T-helper 2 cell treated with Interferon-gamma antibody and Interleukin-4, amounts not matched to agents 100 ng/mL and 5 ng/mL, for 36 hours (primary cell): ENCODE measurements around the gene ZNF140. TPM values are rescaled to one million over a fixed set of nuclear protein-coding genes. Genes with fewer than 3 reads are reported as not detected.

Experiments used
- intact Hi-C: fragments of 100-400 bp; cut with micrococcal nuclease; formaldehyde crosslinking; loops from one replicate; pipeline ENCODE4 v1.15.1; 2023
- total RNA-seq: library from RNA; stranded (reverse); gene quantifications from 2 replicates; pipeline ENCODE4 v1.2.3, GENCODE V29; 2022

ZNF140 gene
- total RNA-seq: 13.6 and 14.9 TPM in 2 replicates

DNA sequence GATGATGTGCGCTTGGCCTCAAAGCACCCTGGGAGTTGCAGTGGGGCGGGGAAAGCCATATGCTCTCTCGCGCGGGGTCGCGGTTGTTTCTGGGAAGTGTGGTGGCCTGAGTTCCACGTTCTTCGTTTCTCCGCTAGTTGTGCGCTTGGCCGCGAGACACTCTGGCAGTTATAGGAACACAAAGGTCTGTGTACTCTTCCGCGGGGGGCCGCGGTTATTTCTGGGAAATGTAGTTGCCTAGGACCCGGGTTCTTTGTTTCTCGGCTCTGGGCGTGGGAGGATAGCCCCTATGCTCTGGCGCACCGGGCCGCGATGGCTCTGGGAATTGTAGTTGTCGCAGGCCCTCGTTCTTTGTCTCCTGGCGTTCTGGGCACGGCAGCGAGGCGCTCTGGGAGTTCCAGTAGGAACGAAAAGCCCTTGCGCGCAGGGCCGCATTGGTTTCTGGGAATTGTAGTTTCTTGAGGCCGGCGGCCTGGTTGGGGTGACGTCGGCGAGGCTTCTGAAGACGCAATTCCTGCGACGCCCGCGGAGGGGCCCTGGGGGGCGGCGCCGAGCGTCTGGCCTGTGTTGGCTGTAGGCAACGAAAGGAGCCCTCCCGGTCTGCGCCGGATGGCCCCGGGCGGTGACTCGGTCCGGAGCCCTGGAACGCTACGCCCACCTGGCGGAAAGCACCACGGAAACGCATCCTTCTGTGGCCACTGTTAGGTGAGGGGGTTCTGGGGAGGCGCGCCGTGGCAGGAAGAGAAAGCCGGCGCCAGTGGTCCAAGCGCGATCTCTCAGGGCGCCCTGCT, at the start of gene ZNF140:
Gene ZNF140, plus strand, starts transcription at position 556 of the 791 bp plus-strand sequence. CDS start 398 bp downstream, outside the sequence.
- intact Hi-C loops: loop anchor here (1.0 to 5.0 kb wide), 8 partner anchors 50 to 393 kb away; partner anchors contain the start of genes CHFR, PGAM5, POLE and PXMP2

DNA sequence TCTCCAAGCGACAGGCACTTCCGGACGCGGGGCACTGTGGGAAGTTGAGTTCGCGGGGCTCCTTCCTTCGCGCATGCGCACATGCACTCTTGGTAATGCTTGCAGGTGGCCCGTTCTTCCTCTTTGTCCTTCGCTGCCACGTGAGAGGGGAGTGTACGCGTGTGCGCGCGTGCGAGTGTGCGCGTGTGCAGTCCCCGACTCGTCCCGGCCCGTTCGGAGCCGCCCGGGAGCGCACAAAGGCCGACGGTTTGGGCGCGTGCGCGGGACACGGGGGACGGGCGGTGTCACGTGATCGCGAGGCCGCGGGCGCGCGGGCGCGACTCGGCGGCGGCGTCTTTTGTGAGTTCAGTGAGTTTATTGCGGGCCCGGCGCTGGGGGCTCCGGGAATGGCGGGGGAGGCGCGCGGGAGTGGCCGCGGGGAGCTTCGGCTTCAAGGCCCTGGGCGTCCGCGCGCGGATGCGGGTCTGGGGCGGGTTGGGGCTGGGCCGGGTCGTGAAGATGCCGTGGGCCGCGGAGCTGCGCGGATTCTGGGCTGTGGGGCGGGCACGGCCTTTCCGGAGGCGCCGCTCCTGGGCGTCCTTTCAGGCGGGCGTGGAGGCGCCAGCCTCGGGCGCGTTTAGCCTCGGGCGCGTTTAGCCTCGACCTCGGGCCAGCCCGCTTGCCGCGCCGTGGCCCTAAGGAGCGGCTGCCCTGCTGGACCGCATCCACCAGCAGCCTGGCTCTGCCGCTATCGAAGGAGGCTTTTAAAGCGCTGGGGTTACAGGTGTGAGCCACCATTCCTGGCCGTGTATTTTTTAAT, 43.3 kb upstream of the ZNF140 start, which contains the start of gene ZNF84:
Gene ZNF84, plus strand, starts transcription at position 303 of the 799 bp plus-strand sequence. CDS start 3,959 bp downstream, outside the sequence.
- intact Hi-C loops: loop anchor here (1.0 kb wide), 6 partner anchors 51 to 150 kb away; partner anchors contain the start of genes CHFR, ZNF10, ZNF26 and ZNF268

DNA sequence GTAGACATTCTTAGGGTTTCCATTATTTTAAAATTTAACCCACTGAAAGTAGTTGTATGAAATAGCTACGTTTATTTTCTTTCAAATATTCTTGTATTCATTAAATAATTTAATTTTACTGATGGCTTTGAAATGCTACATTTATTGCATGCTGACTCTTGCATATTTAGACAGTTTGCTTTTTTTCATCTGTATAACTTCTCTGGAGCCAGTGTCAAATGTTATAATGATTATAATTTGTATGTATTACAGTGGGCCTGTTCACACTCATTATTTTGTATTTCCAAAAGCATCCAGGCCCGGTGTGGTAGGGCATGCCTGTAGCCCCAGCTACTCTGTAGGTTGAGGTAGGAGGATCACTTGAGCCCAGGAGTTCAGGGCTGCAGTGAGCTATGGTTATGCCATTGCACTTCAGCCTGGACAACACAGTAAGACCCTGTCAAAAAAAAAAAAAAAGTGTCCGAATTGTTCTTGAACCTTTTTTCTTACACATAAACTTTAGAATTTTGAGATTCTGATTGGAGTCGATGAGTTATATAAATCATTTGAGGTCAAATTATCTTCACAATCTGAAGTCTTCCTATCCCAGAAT, 42.5 kb upstream of the ZNF140 start:
- intact Hi-C loops: no loop called here

DNA sequence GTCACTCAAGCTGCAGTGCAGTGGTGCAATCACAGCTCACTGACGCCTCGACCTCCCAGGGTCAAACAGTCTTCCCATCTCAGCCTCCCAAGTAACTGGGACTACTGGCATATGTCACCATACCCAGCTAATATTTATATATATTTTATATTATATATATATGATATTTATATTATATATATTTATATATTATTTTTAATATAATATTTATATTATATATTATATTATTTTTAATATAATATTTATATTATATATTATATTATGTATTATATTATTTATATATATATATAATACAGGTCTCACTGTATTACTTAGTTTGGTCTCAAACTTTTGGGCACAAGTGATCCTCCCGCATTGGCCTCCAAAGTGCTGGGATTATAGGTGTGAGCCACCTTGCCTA, 34.0 kb upstream of the ZNF140 start:
- intact Hi-C loops: no loop called here

DNA sequence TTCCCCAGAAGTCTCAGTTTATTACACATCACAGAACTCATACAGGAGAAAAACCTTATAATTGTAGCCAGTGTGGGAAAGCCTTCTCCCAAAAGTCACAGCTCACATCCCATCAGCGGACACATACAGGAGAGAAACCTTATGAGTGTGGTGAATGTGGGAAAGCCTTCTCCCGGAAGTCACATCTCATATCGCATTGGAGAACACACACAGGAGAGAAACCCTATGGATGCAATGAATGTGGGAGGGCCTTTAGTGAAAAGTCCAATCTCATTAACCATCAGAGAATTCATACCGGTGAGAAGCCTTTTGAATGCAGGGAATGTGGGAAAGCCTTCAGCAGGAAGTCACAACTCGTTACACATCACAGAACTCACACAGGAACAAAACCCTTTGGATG, 23.3 kb upstream of the ZNF140 start:
- intact Hi-C loops: loop anchor here (5.0 kb wide), 1 partner anchor 50 kb away; no protein-coding TSS in a partner anchor

DNA sequence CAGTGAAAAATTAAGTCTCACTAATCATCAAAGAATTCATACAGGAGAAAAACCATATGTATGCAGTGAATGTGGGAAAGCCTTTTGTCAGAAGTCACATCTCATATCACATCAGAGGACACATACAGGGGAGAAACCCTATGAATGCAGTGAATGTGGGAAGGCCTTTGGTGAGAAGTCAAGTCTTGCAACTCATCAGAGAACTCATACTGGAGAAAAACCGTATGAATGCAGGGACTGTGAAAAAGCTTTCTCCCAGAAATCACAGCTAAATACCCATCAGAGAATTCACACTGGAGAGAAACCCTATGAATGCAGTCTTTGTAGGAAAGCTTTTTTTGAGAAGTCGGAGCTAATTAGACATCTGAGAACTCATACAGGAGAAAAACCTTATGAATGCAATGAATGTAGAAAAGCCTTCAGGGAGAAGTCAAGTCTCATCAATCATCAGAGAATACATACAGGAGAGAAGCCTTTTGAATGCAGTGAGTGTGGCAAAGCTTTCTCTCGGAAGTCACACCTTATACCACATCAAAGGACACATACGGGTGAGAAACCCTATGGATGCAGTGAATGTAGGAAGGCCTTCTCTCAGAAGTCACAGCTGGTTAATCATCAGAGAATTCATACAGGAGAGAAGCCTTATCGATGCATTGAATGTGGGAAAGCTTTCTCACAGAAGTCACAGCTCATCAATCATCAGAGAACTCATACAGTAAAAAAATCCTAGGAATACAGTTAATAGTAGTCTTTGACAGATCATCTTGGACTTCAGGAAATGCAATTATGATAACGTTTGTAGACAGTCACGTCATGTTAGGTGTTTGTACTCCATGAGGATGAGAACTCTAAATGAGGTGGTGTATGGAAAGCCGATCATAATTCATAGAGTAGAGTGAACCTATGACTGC, 22.3 kb upstream of the ZNF140 start:
- intact Hi-C loops: loop anchor here (5.0 kb wide), 1 partner anchor 49 kb away; no protein-coding TSS in a partner anchor

DNA sequence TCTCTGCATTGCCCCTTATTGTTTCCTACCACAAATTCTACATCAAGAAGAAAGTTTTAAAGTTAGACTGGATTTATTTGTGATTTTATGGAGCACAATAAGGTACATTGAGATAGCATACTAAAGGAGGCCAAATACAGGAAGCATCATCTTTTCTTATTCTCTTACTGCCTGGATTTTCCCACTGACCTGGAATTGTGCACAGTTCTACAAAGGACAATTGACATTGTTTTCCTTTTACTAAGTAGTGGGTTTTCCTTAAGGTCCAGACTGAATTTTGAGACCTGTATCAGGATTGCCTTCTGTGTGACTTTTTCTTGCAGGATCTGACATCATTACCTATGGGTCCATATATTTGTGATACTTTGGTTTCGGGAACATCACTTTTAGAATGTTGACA, 18.8 kb upstream of the ZNF140 start:
- intact Hi-C loops: no loop called here

DNA sequence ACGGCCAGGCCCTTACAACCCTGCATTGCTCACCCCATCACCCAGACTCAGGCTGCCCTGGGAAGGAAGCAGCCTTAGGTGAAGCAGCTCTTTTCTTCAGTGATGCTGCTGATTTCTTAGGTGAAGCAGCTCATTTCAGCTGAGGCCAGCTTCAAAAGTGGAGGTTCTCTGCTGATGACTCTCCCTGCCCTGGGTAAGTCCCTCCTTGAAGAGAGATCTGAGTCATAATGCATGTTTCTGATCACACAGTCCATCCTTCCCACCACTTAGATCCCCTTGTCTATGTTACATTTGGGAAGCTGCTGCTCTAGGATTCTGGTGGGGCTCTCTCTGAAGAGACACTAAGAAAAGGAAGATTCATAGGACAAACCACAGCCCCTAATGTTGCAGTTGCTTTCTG, 17.2 kb upstream of the ZNF140 start:
- intact Hi-C loops: no loop called here

DNA sequence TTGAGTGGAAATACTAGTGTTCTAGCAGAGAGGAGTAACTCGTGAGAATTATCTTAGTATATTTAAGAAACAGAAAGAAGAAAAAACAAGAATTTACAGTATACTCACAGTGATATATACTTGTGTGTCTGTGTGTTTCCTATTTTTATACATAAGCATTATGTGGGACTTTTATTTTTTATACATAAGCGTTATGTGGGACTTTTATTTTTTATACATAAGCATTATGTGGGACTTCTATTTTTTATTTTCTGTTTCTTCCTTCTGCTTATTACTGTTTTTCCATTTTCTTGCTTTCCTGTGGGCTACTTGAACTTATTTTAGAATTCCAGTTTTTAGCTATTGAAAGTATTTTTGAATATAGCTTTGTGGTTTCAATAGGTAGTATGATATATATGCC, 6.9 kb upstream of the ZNF140 start:
- intact Hi-C loops: no loop called here

DNA sequence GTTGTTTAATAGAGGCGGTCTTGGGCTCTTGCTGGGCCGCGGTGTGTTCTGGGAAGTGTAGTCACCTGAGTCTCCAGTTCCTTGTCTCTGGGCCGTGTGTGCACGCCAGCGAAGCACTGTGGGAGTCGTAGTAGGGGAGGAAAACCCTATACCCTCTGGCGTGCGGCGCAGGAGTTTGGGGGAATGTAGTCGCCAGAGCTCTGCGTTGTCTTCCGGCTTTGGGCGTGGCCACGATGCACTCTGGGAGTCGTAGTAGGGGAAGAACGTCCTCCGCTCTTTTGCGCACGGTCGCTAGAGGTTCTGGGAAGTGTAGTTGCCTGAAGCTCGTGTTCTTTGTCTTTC, 726 bp upstream of the ZNF140 start:
- intact Hi-C loops: loop anchor here (1.0 to 5.0 kb wide), 8 partner anchors 50 to 393 kb away; partner anchors contain the start of genes CHFR, PGAM5, POLE and PXMP2

DNA sequence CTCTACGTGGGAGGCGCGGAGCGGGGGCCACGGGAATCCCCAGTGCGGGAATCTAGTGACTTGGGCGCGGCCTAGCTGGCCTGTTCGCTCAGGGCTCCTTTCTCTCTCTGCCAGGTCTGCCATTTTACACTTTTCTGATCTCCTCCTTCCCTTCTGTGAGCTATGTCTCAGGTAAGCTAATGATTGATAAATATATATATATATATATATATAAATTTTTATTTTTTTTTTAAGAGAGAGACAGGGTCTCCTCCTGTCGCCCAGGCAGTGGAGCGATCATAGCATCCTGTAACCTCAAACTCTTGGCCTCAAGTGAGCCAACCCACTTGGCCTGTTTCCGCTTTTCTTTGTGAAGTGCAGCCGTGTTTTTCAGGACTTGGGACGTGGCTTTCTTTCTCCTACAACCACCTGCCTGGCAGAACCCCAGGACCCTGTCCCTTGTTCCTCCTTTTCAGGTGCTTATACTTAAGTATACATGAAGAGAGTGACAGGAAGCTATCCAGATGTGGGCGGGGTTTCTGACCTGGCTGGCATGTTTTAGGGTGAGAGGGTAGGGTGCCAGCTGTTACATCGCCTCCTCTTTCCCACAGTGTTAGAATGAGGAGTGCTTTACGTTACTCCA, 547 bp downstream of the ZNF140 start:
- intact Hi-C loops: loop anchor here (5.0 kb wide), 1 partner anchor 394 kb away; the partner anchor contains the start of genes POLE and PXMP2

DNA sequence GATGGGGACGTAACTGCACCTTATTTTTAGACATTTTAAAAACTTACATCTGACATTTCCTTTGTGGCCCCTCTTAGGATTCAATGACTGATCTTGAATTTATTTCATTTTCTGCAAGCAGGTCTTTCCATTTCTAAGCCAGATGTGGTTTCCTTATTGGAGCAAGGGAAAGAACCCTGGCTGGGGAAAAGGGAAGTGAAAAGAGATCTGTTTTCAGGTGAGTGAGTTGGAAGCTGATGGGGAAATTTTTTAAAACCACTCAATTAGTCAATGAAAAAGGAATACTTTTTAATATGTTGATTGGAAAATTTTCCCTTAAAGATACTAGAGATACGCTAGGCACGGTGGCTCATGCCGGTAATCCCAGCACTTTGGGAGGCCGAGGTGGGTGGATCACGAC, 2.6 kb downstream of the ZNF140 start:
- intact Hi-C loops: loop anchor here (5.0 kb wide), 1 partner anchor 396 kb away; the partner anchor contains the start of genes POLE and PXMP2

DNA sequence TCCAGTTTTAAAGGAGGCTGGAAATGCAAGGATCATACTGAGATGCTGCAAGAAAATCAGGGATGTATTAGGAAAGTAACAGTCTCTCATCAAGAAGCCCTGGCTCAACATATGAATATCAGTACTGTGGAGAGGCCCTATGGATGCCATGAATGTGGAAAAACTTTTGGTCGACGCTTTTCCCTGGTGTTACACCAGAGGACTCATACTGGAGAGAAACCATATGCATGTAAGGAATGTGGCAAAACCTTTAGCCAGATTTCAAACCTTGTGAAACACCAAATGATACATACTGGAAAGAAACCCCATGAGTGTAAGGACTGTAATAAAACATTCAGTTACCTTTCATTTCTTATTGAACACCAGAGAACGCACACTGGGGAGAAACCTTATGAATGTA, 24.9 kb downstream of the ZNF140 start:
- intact Hi-C loops: loop anchor here (5.0 kb wide), 1 partner anchor 48 kb away; no protein-coding TSS in a partner anchor

DNA sequence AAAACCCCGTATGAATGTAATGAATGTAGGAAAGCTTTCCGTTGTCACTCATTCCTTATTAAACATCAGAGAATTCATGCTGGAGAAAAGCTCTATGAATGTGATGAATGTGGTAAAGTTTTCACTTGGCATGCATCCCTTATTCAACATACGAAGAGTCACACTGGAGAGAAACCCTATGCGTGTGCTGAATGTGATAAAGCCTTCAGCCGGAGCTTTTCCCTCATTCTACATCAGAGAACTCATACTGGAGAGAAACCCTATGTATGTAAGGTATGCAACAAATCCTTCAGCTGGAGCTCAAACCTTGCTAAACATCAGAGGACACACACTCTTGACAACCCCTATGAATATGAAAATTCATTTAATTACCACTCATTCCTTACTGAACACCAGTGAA, 25.5 kb downstream of the ZNF140 start:
- intact Hi-C loops: loop anchor here (5.0 kb wide), 1 partner anchor 49 kb away; no protein-coding TSS in a partner anchor

DNA sequence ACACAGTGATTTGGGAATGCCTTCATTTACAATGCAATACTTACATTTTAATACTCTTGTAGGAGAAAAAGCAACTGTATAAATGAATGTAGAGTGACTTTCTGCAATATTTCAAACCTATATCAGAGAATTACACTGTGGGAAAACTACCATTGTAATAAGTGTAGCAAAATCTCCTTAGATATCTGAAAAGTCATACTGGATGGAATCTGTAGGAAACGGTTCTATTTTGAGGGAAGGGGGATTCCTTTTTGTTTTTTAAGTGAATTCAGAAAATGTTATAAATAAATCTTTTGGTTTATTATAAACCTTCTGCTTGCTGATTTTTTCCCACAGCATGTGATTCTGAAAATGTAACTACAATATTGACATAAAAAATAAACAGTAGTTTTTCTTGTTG, 26.4 kb downstream of the ZNF140 start:
- intact Hi-C loops: loop anchor here (5.0 kb wide), 1 partner anchor 50 kb away; no protein-coding TSS in a partner anchor

DNA sequence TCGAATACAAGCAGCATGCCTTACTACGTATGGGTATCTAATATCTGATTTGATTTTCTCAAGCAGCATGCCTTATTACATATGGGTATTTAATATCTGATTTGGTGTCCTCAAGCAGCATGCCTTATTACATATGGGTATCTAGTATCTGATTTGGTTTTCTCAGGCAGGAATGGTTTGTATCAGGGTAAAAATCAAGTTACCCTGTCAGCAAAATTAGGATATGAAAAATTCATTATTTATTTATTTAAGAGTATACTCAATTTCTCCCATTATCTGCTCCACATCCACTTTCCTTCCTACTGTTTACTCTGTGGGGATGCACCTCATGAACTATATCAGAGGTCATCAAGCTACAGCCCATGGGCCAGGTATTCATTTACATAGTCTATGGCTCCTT, 27.4 kb downstream of the ZNF140 start:
- intact Hi-C loops: loop anchor here (5.0 kb wide), 1 partner anchor 51 kb away; no protein-coding TSS in a partner anchor

DNA sequence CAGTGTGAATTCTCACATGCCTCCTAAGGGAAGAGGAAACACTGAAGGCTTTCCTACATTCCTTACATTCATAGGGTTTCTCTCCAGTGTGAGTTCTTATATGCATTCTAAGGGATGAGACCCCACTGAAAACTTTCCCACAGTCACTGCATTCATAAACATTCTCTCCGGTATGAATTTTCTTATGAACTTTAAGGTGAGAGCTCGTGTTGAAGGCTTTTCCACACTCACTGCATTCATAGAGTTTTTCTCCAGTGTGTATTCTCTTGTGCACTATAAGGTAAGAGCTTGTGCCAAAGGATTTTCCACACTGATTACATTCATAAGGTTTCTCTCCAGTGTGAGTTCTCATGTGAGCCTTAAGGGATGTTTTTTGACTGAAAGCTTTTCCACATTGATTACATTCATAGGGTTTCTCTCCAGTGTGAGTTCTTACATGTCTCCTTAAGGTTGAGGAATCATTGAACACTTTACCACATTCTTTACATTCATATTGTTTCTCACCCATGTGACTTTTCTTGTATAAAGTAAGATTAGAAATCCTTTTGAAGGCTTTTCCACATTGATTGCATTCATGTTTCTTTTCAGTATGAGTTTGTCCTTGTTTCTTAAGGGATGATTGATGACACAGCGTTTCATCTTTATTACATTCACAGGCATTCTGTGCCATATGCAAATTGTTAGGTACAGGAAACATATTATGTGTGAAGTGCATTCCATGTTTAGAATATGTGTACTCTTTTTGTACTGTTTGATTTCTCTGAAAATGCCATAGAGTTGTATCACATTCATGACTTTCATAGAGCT, 39.9 kb downstream of the ZNF140 start:
- intact Hi-C loops: no loop called here

DNA sequence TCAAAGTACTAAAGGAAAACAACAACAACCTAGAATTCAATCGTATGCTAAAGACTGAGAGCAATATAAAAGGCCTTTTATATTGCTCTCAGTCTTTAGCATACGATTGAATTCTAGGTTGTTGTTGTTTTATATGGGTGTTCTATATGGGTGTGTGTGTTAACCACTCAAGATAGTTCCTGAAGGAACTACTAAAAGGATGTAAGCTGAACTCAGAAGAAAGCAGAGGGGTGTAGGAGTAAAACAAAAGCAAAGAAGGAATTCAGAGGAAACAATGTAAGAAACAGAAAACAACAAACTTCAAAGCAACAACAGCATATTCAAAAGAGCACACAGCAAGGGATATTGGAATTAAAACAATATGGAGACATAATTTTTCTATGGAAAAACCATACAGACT, 44.0 kb downstream of the ZNF140 start:
- intact Hi-C loops: loop anchor here (1.0 kb wide), 1 partner anchor 12 kb away; no protein-coding TSS in a partner anchor
